ENCODE measurements around the gene MCM9. TPM values are rescaled to one million over a fixed set of nuclear protein-coding genes. Genes with fewer than 3 reads are reported as not detected.

The MCM9 gene
- total and polyA plus RNA-seq, 2 donors (not counting 1 experiment from before 2014, with no cell fraction given) = 14.0 to 54.5 TPM

DNA sequence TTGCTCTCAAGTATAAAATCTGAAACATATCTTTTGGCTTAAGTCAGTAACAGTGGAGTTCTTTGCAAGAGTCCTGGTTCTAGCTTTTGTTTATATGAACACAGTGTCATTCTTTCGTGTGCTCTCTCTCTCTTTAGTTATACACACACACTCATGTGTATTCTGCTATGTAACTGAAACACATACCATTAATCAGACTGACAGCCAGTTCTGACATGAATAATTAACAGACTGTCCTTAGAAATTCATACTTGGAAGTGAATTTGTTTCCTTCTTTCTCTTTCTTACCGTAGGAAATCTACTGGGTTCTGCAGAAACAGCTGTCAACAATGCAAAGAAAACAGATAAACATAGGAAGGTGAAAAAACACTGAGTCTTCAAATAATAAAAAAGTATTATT is 2.5 kb downstream of the MCM9 start:
- H3K4me1 ChIP-seq (ENCODE audit: control insufficient read depth in 2 of 2, insufficient read depth in 2 of 2, low read length in 2 of 2) = peaks cover 10 to 18% of the 10 kb centered on the region in 2 donors
- H3K9me3 ChIP-seq (ENCODE audit: control extremely low read depth in 1 of 3, control insufficient read depth in 2 of 3, insufficient read depth in 1 of 3, low read length in 2 of 3) = no peaks in the 10 kb centered on the region
- H3K4me2 ChIP-seq (replicated peaks; ENCODE audit: low read depth, low read length, poor library complexity, severe bottlenecking) = no peak overlapping the region
- Mint-ChIP-seq H3K4me1 (peaks cover 26% of the 10 kb centered on the region), H3K27ac (no peak overlapping the region), H3K27me3 (no peaks in the 10 kb centered on the region), H3K9me3 (ENCODE audit: insufficient read depth) (no peaks in the 10 kb centered on the region), H3K4me3 (no peak overlapping the region)
- ChIA-PET CTCF (no interaction called here), POLR2A (no interaction called here)
- H3K4me3 ChIP-seq (ENCODE audit: control extremely low read depth in 1 of 5, extremely low read depth in 1 of 5, insufficient read depth in 1 of 5, low read depth in 2 of 5, low read length in 4 of 5) = no peak overlapping the region
- H4K20me1 ChIP-seq (ENCODE audit: control insufficient read depth, insufficient read depth, low read length, poor library complexity, severe bottlenecking) = no peaks in the 10 kb centered on the region
- WGBS (ENCODE audit: insufficient coverage) = no CpG with 5 or more reads among the region's 2 CpGs
- H3K36me3 ChIP-seq (replicated peaks in 1 of 2; ENCODE audit: control extremely low read depth in 1 of 2, control insufficient read depth in 1 of 2, extremely low read depth in 1 of 2, insufficient read depth in 2 of 2, low read length in 1 of 2) = peaks cover 4 to 17% of the 10 kb centered on the region in 2 experiments
- intact Hi-C loops (cut with micrococcal nuclease) = loop anchor here (10.0 kb wide), 1 partner anchor 142 kb away; the partner anchor contains the start of gene FAM184A
- no peaks in the 10 kb centered on the region for H3K27me3 ChIP-seq (replicated peaks in 1 of 4; ENCODE audit: control extremely low read depth in 1 of 4, control insufficient read depth in 3 of 4, insufficient read depth in 4 of 4, low read length in 3 of 4)
- no peak overlapping the region for H3K27ac ChIP-seq (ENCODE audit: low read length in 2 of 2)
- no peak overlapping the region for H3K9ac ChIP-seq (ENCODE audit: low read length)
- no peak for DNase-seq
- peaks cover 52% of the 10 kb centered on the region for H3K79me2 ChIP-seq (ENCODE audit: control insufficient read depth, insufficient read depth, low read length)
- H2AFZ ChIP-seq (ENCODE audit: insufficient read depth, low read depth, low read length, poor library complexity, severe bottlenecking) = no peak overlapping the region
- ATAC-seq (ENCODE audit: low read depth) = no peak
- no peak for TF ChIP-seq EZH2 (IDR thresholded peaks at IDR 0.05; ENCODE audit: borderline replicate concordance, insufficient read depth, low read depth, low read length, poor library complexity, severe bottlenecking)
- TF ChIP-seq, protein P1, sequence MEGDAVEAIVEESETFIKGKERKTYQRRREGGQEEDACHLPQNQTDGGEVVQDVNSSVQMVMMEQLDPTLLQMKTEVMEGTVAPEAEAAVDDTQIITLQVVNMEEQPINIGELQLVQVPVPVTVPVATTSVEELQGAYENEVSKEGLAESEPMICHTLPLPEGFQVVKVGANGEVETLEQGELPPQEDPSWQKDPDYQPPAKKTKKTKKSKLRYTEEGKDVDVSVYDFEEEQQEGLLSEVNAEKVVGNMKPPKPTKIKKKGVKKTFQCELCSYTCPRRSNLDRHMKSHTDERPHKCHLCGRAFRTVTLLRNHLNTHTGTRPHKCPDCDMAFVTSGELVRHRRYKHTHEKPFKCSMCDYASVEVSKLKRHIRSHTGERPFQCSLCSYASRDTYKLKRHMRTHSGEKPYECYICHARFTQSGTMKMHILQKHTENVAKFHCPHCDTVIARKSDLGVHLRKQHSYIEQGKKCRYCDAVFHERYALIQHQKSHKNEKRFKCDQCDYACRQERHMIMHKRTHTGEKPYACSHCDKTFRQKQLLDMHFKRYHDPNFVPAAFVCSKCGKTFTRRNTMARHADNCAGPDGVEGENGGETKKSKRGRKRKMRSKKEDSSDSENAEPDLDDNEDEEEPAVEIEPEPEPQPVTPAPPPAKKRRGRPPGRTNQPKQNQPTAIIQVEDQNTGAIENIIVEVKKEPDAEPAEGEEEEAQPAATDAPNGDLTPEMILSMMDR (IDR thresholded peaks at IDR 0.05) = no peak

DNA sequence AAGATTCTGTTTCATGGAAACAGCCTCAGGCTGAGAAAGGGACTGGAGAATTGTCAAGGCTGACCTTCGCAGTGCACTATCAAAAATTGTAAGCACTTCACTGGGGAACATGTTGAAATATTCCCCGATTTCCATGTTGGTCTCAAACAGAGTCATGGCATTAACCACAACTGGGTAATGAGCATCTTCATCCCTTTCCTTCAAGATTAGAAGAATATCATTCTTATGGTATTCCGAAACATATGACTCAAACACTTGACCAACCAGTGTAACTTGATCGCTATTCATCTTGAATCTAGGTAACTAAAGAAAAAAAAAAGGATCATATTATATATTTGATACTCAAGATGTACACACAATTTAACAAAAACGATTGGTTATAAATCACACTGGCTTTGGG is 3.5 kb downstream of the MCM9 start:
- no peak for ATAC-seq (ENCODE audit: low read depth)
- Histone ChIP-seq H3K4me1 (ENCODE audit: control insufficient read depth in 2 of 2, insufficient read depth in 2 of 2, low read length in 2 of 2) (peaks cover 10 to 18% of the 10 kb centered on the region in 2 donors), H2AFZ (ENCODE audit: insufficient read depth, low read depth, low read length, poor library complexity, severe bottlenecking) (no peak overlapping the region), H4K20me1 (ENCODE audit: control insufficient read depth, insufficient read depth, low read length, poor library complexity, severe bottlenecking) (no peaks in the 10 kb centered on the region), H3K27ac (ENCODE audit: low read length in 2 of 2) (no peak overlapping the region), H3K36me3 (replicated peaks in 1 of 2; ENCODE audit: control extremely low read depth in 1 of 2, control insufficient read depth in 1 of 2, extremely low read depth in 1 of 2, insufficient read depth in 2 of 2, low read length in 1 of 2) (peaks cover 7 to 17% of the 10 kb centered on the region in 2 experiments), H3K9ac (ENCODE audit: low read length) (no peak overlapping the region), H3K9me3 (ENCODE audit: control extremely low read depth in 1 of 3, control insufficient read depth in 2 of 3, insufficient read depth in 1 of 3, low read length in 2 of 3) (no peaks in the 10 kb centered on the region), H3K4me2 (replicated peaks; ENCODE audit: low read depth, low read length, poor library complexity, severe bottlenecking) (no peak overlapping the region), H3K4me3 (ENCODE audit: control extremely low read depth in 1 of 5, extremely low read depth in 1 of 5, insufficient read depth in 1 of 5, low read depth in 2 of 5, low read length in 4 of 5) (no peak overlapping the region), H3K79me2 (ENCODE audit: control insufficient read depth, insufficient read depth, low read length) (peaks cover 45% of the 10 kb centered on the region), H3K27me3 (replicated peaks in 1 of 4; ENCODE audit: control extremely low read depth in 1 of 4, control insufficient read depth in 3 of 4, insufficient read depth in 4 of 4, low read length in 3 of 4) (no peaks in the 10 kb centered on the region)
- H3K27me3 Mint-ChIP-seq = no peaks in the 10 kb centered on the region
- no peaks in the 10 kb centered on the region for H3K9me3 Mint-ChIP-seq (ENCODE audit: insufficient read depth)
- ChIA-PET POLR2A (no interaction called here), CTCF (no interaction called here)
- DNase-seq = no peak
- peaks cover 21% of the 10 kb centered on the region for H3K4me1 Mint-ChIP-seq
- no peak overlapping the region for H3K4me3 Mint-ChIP-seq
- 100% methylated on average over 2 of the region's 5 CpGs for WGBS (ENCODE audit: insufficient coverage)
- TF ChIP-seq, protein P1 (IDR thresholded peaks at IDR 0.05) = no peak
- TF ChIP-seq EZH2 (IDR thresholded peaks at IDR 0.05; ENCODE audit: borderline replicate concordance, insufficient read depth, low read depth, low read length, poor library complexity, severe bottlenecking) = no peak
- intact Hi-C loops (cut with micrococcal nuclease) = loop anchor here (10.0 kb wide), 1 partner anchor 143 kb away; the partner anchor contains the start of gene FAM184A
- no peak overlapping the region for H3K27ac Mint-ChIP-seq
